GM19438 (cell line): ENCODE results near the gene MYCBP2.

Experiments
- ATAC-seq: cut with Tn5 transposase; IDR thresholded peaks from one replicate; pipeline ENCODE4 v1.9.1; 2021; ENCODE audit warnings: low read depth; ENCODE audit not compliant: unreplicated experiment

Gene MYCBP2

DNA sequence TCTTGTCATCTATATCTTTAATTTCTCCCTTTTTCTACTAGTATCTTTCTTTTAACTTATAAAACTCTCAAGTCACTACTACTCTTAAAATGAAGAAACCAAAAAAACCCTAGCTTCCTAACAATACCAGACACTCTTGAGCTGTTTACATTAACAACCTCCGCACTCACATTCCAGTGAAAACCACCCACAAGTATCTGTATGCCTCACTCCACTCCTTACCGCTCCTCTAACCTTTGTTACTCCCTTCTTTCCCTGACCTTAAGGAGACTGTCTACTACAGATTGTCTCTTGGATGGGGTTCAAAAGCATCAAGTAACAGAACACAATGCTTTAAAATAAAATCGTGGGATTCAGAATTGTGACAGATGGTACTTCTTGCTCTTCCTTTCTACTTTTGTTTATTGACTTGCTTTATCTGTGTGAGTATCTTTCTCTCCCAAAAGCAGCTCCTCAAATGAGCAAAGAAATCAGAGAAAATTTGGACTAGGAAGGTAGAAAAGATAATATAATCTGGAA lies 189.9 kb downstream of the MYCBP2 start:
- no peak for ATAC-seq

DNA sequence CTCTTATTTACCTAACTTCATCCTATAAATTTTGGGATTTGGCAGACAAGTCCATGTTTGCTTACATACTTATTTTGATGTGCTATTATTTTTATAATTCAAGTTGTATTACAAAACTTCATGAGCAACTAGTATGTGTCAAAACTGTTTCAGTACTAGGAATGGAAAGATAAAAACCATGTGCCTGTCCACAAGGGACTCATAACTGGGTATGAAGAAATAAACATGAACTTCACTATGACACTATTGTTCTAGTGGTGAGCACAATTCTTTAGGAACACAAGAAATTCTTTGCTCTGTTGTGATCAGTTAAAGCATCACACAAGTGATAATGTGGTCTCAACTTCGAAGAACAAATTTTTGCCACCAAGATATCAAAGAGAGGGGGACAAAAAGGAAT lies 202.5 kb downstream of the MYCBP2 start:
- ATAC-seq, result no peak

DNA sequence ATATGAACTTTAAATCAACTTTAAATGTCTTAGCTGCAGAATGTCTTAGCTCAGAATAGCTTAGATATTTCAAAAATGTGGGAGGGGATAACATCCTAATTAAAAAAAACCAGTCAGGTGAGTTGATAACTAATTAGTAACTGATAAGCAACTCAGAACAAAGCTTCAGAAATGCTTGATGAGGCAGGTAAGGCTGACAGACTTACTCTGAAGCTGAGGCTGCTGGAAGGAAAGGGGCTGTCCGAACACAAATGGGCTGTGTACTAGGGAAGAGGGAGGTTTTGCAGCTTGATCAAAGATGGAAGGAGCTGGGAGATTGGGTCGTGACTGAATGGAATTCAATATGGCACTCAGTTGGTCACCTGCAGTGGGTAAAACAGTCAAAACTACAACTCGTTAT lies 208.8 kb downstream of the MYCBP2 start:
- no peak for ATAC-seq

DNA sequence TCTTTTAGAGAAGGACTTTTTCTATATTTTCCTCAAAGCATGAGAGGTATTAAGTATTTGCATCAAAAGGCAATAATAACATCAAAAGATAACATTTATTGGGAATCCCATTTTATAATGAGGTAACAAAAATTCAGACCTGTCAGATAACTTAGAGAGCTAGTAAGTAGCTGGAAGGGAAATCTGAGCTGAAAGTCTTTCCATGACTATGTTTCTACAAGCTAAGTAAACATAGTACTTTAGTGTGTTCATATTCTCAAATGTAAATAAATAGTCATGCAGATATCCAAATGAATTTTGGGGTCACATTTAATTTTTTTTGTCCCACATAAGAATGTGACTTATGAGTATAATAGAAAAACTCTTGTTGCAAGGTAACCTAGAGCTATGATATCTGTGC lies 212.6 kb downstream of the MYCBP2 start:
- ATAC-seq, result no peak

DNA sequence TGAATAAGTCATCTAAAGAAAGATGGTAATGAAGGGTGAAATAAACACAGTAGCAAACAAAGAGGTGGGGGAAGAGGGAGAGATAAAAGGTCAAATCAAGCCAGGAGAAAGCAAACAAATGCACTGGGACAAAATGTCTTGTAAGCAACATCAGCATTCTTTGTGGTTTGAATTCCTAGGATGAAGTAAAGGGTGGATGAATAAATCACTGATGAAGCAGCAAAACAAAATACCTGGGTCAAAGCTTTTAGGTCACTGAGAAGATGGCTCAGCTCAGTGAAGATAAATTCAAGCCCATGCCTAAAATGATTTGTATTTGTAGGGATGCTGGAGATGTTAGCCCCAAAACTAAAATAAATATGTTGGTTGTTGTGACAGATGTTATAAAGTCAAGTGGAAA lies 213.4 kb downstream of the MYCBP2 start:
- ATAC-seq, result no peak

DNA sequence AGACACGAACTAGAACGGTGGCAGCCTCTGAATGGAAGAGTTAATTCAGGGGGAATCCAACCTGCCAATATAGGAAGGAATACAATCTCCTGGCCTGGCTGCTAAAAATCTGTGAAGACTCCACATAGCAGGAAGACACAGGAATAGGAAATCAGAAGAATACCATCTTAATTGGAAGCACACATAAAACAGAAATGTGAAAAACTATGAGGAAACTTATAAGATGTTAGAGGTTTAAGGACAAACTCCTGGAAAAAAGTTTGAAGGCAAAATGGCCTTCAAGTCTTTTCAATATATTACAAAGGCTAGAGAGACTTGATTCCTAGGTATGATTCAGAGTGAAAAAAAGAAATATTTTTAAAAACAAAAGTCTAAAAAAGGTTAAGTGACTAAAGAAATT lies 221.8 kb downstream of the MYCBP2 start:
- ATAC-seq, result no peak

DNA sequence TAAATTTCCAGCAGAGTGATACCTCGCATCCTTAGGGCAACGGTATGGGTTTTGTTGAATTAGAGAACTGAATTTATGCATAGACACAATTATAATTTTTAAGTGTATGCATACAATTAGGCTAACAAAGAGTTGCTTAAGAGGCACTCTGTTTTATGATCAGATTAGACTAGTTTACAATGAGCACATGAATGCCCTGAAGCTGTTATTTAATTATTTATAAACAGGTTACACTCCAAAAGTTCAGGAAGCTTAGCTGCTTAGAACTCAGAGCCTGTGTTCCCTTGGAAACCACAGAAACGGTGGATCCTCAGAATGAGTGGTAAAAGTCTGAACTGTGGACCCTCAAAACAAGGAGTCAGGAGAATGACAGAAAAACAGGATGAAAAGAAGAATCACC lies 227.5 kb downstream of the MYCBP2 start:
- ATAC-seq, result no peak

DNA sequence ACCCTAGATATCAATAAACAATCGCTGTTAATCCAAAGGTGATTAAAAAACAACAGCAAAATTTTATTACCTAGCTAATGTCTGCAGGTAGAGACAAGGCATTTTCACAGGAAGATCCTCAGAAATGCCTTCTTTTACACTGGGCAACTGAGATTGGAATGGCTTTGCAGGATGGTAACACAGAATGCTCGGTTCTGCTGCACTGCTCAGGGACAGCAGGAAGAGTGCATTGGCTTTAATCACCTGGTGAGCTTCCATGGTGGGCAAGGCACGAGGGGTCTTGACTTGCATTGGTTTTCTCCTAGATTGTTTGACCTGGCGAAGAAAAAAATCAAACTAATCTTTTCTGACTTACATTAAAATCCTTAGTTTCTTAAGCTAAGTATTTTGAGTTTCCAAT lies 231.6 kb downstream of the MYCBP2 start:
- no peak for ATAC-seq

DNA sequence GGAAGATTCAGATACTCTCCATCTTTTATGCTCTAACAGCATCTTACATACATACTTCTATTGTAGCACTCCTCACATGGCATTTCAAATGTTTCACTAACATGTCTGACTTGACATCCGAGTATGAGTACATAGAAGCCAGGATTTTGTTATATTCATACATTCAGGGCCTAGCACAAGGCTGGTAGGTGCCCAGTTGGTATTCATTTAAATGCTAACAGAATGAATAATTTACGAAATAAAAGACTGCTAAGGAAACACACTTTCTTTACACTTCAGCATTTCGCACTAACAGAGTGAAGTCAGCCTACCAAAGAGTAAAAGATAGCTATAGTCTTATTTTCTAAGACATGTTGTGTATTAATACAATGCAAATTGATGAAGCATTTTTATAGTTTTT lies 232.1 kb downstream of the MYCBP2 start:
- ATAC-seq, result no peak

DNA sequence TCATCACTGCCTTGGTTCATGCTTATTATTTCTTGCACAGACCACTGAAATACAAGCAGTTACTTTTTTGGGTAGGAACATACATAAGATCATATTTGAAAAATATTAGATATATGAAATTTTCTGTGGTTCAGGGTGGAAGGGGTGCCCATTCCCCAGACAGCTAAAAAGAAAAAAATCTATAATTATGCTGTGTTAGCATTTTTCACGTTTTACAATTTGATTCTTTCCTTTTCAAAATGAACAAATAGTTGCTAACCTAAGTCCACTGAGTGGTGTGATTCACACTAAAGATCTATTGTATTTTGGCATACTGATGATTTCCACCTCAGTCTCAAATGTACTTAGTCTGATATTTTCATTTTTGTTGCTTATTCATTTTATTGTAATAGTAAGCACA lies 233.2 kb downstream of the MYCBP2 start:
- no peak for ATAC-seq

DNA sequence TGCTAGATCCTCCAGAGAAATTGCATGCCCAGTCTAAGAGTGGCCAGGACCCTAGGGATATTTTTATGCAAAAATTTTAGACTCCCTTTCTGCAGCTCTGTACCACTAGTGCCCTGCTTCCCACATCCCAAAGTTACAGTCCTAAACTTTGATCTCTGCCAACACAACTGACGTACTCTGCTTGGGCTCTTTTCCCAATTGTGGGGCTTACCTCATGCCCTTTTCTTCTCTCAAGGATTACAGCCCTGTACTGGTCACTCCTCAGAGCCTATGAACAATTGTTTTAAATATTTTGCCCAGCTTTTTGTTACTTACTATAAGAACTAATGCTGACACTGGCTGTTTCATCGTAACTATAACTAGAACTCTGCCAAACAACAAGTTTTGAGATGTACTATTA lies 242.1 kb downstream of the MYCBP2 start:
- ATAC-seq, result no peak

DNA sequence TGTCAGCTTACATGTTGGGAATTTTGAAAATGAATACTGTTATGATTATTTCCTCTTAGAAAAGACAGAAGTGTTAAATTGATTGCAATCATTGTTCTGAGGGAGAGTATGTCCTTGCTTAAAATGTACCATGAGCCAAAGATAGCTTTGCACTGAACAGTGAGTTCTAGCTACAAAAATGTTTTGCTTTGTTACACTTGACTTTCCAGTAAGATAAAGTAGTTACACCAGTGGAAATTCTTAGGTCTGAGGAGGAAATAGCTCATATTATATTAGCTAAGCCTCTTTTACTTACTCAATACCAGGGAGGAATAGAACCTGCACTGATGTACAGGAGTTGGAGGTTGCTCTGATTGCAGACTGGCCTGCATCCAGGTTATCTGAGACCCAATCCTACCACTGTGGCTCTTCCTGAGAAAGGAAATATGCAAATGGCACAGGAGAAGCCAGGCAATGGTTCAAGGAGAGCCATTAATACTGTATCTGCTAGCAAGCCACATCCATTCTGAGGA lies 246.9 kb downstream of the MYCBP2 start:
- no peak for ATAC-seq

DNA sequence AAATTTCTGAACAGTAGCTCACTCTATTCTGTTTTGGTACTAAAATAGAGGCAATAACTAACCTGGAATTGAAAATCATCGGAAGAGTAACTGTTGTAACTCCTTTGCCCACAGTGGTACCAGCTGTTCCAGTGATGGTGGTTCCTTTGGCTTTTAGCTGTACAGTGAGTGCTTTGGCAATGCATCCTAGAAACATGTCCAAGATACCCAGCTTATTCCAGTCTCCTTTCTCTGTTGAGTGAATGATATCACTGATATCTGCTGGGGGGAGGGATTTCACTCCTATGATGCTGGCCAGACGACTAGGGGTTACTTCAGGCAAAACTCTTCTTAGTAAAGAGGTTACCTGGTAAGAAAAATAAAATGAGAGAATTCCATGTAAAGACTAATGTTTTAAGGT lies 259.4 kb downstream of the MYCBP2 start:
- no peak for ATAC-seq

DNA sequence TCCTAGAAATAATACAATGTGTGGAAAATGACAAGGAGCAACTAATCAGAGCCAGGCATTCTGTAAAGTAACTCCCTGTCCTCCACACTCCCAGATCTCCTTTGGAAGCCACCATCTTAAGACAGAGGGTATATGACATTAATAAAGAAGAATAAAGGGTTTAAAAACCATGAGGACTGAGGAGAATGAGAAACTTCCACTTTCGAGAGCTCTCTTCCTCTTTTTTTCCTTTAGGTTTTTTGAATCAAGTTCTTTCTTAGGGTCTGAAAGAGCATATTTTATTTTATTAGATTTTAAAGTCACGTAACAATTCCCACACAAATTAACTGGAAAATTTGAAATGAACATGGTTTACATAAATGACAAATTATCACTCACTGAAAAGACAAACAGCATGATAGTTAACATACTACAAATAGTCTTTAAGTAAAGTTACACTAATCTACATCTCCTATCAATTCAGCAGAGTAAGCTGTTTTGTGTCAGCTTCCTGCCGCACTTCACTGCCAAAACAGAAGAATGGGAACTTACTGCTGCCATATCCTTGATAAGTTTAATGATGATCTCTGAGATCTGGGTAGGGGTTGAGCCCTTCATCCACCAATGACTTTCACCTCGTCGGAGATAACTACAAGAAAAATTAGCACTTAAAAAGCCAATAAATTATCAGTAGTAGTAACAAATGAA lies 261.3 kb downstream of the MYCBP2 start:
- ATAC-seq, result no peak

DNA sequence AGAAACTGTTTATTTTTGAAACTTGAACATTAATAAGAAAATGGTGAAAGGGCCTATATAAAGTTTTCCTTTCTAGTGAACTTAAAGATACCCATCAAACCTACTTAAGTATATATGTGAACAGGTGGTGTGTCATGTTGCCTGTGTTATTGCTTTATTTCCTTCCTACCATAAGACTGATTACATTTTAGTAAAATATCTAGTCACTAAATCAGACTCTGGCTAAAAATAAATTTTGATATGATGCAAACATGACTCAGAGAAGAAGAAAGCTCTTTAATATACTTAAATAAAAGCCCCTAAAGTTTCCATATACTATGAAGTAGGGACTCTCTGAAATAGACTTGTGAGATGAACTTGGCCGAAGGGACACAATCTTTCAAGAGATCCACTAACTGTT lies 264.8 kb downstream of the MYCBP2 start:
- no peak for ATAC-seq

DNA sequence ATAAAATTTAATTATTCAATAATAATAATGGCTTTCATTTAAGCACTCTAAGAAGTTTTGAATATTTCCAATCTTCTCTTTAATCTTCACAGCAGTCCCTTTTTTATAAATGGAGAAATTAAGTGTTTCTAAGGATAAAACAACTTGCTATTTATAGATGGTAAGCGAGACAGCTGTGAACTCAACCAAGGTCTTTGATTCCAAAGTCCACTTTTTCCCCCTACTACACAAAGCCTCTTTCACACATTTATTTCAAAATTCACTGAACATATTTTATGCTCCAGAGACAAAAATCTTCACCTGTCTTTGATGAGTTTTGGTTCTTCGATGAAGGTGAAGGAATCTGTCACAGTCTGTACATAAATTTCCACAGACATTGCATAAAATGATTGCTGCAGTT lies 265.5 kb downstream of the MYCBP2 start:
- no peak for ATAC-seq

DNA sequence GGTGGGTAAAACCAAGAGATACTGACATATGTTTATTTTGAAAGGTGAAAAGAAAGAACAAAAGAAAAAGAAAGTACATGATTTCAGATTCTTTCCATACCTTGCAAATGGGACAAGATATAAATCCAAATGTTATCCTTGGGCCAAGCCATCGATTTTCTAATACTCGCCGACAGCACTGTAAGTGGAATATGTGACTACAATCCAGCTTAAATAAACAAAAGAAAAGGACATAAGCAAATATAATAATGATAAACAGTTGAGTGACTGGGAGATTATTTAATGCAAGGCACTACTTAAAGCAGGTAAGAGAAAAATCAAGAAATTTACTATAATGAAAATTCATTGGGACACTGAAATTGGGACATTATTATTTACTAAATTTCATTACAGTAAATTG lies 270.0 kb downstream of the MYCBP2 start:
- no peak for ATAC-seq

DNA sequence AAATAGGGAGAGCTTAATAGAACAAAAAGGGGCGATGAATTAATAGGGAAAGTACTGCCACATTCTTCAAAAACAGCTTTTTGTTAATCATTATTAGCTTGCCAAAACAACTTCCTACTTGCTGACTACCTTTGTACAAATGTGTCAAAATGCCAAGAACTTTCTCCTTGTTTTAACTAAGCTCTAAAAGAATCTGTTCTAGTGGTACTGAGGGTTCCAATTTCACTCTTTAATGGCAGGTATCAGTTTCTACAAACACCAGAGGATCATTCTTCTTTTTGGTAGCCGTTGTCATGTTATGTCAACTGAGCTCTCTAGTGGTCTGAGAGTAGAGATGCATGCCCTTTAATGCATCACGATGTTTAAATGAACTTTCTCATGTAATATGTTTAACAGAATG lies 270.5 kb downstream of the MYCBP2 start:
- ATAC-seq, result no peak

DNA sequence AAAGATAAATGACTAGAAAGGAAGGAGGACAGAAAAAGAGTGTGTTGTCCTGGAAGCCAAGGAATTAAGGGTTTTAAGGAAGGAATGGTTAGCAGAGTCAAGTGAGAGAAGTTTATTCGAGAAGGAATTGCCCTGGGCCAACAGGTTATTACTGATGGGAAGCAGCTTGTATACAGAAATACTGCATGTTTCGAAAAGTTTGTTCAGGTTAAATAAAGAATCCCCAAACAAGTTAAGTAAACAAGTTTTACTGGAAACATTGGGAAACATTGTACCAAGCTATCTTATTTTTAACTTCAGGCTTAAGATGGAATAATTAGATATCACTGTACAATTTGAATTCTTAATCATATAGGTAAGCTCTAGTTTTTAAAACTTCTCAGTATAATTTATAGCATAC lies 271.7 kb downstream of the MYCBP2 start:
- no peak for ATAC-seq

DNA sequence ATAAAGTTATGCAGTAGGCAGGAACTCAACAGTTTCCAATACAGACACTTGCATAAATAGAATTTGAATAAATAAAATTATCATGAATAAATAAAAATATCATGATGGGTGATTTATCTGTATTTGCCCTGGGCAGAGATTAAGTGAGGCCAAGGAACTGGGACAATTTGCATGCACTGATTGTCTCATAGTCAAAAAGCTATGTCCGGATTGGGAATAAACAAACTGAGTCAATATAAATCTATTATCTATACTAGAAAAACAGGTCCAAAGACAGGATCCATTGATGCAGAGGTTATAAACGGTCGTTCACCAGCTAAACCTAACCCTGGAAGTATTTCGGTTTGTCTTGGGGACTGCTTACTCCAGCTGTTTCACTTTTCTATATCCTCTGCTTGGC lies 273.7 kb downstream of the MYCBP2 start:
- ATAC-seq, result no peak

DNA sequence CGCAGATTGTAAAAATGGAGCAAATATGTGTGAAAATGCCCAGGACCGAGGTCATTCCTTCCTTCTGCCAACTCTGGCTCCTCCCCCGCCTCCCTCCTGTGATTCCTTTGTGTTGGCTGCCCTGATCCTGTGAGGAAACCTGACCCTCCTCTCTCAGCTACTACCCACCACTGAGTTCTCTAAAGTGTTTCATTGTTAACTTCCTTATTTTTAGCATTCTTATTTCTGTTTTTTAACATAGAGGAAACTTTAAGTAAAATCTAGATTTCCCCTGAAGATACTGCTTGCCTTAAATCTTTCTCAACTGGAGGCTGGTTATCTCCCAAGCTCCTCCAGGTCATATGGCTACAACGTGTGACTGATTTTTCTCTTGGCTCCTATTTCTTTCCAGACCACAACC lies 278.2 kb downstream of the MYCBP2 start:
- no peak for ATAC-seq

DNA sequence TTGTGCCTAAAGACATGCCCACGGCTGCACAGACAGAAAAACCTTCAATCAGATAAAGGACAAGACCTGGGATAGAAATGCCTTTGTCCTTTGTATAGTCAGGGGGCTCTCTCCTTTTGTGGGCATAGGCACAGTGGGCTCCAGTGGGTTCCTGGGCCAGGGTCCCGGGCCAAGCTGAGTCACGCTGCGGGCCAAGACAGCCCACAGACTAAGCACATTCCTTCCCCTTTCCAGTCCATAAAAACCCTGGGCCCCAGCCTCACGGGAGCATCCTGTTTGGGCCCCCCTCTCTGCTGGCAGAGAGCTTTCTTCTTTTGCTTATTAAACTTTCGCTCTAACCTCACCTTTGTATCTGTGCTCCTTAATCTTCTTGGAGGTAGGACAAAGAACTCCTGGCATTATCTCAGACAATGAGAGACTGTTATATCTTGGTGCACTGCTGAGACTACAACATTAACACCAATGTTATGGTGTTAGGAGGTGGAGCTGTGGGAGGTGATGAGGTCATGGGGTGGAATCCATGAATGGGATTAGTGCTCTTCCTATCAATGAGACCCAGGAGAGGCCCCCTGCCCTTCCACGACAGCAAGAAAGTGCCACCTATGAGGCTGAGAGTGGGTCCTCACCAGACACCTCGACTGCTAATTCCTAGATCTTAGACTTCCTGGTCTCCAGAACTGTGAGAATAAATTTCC lies 279.1 kb downstream of the MYCBP2 start:
- no peak for ATAC-seq
